GM18499 (cell line): Measurements from ENCODE around the gene RTN4R.
"Not testable (repeated sequence)": the region's sequence is repeated elsewhere in the genome, so short reads cannot be mapped to it uniquely, and the experiment has no call there.

Source experiments
- ATAC-seq: cut with Tn5 transposase; IDR thresholded peaks from one replicate; pipeline ENCODE4 v1.9.1; 2021; ENCODE audit warnings: moderate number of reproducible peaks; ENCODE audit not compliant: insufficient read depth, unreplicated experiment

The RTN4R gene

GRCh38 chr22:20268279-20269012 is at the start of gene RTN4R:
TSS of gene RTN4R (minus strand) at chr22:20268318. CDS start at chr22:20268092, 226 bp downstream.
- no peak for ATAC-seq

GRCh38 chr22:20317402-20318042 is 49.4 kb upstream of the RTN4R start:
- ATAC-seq = not testable (repeated sequence)

DNA sequence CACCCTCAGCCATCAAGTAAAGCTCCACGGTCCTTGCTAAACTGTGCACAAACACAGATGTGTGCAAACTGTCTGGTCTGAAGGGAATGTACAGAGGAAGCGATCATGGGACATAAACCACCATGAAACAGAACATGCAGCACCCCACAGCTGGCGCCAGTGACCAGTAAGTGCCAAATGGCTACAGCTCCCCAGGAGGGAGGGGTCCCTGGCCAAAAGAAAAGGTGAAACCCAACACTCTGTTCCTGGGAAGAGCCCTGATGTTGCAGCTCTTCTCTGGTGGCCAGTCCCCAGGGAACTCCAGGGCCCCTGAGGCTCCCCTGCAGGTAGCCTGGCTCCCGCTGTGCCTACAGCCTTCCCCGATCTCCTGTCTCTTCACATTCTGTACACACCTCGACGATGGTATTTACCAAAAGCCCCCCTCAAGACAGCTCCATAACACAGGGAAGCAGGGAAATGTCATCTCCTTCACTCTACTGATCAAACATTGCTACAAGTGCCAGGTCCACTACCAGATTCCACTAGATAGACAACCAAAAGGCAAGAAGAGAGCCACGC is 48.8 kb upstream of the RTN4R start:
- ATAC-seq = no peak

DNA sequence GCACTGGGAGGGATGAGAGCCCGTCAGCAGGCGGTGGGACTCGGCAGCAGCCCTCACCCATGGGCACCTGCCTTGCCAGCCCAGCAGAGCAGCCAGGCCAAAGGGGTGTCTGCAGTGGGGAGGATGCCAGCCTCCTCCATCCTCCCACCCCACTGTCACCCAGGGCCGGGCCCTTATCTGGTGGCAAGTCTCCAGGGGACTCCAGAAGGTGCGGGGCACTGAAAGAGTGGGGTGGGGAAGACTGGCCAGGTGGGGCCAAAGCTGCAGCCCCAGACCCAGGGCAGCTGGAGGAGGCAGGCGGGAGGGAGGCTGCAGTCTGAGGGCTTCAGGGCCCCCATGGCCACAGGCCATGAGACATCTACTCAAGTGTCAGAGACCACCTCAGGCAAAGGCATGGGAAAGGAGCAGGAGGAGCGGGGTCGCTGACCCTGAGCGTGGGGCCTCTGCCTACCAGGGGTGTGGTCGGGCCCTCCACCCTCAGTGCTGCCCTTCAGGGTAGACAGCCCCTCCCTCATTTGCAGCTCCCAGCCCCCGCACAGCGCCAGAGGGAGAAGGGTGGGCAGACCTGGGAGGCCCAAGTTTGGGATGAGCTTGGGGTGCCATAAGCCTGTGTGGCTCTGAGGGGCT is 48.2 kb upstream of the RTN4R start:
- no peak for ATAC-seq

DNA sequence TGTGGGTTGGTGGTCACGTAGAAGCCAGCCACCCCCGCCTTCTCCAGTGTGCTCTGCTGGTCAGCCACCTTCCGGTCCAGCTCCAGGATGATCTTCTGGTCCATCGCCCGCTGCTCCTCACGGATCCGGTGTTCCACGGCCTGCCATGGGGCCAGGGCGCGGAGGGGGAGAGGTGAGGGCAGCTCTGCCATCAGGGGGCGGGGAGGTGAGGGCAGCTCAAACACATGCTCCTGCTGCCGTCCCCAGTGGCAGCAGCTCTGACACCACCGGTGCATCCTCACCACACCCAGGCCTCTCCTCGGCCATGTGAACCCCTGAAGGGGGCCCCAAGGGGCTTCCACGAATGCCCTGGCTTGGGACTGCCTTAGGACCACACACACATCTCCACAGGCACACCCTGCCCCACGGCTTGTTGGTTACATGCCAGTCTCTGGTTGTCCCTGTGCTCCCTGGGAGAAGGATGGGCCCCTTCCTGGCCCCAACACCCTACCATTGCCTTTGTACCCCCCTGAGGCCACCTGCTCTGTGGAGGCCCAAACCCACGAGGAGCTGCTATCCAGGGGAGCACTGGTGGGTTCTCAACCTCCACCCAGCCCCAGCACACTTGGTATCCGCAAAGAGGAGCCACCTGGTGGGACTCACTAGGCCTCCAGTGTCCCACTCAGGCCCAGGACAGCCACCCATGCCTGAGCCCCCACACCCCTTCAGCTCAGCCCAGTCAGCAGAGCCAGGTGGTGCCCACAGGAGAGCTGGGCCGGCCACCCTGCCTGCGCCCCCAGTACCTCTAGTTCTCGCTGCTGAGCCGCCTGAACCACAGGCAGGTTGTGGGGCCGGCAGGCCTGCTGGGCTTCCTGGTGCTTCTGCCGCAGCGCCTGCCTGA is 47.5 kb upstream of the RTN4R start:
- no peak for ATAC-seq

GRCh38 chr22:20314741-20315336 is 46.7 kb upstream of the RTN4R start:
- not testable (repeated sequence) for ATAC-seq

DNA sequence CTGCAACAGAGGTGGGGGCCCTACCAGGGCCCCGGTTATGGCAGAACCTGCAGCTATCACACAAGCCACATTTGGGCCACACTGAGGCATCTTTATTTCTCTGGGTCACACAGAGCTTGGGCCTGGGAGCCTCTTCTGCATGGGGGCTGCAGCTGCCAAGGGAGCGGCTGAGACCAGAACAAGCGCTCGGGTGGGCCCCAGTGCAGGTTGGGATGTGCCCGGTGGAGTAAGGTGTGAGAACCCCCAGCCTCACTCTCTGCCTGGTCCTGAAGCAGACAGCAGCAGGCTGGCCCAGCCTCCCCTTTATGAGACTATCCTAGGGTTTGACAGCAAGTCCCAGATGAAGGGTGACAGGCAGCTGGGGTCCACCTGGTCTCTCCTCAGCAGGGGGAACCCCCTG is 46.1 kb upstream of the RTN4R start:
- not testable (repeated sequence) for ATAC-seq

DNA sequence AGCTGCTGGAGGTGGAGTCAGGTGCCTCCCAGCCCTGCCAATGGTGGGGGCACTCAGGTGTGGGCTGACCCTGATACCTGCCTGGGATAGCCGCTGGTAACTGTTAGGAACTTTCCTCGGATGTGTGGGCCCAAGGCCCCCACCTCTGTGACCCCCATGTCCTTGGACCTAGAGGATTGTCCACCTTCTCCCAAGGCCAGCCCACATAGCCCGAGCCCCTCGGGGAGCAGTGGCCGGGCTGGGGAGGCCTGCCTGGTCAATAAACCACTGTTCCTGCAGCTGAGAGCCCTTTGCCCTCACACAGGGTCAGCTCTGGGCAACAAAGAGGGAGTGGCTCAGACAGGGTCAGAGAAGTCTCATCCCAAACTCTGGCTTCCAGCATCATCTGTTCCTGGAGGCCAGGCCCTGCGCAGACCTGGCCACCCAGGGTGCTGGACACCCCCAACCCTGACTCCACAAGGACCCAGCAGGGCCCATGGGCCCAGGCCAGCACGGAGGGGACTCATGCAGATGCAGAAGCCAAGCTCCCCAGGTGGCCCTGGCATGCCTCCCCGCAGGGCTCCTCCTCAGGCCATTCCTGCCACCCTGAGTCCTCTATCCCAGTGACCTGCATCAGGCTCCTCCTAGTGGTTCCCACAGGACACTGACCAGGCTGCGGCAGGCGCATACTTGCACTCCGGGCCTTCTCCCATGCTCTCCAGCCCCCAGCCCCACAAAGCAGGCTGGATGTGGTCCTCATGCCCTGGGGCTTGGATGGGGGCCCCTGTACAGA is 45.4 kb upstream of the RTN4R start:
- not testable (repeated sequence) for ATAC-seq

GRCh38 chr22:20312396-20313191 is 44.5 kb upstream of the RTN4R start:
- no peak for ATAC-seq

DNA sequence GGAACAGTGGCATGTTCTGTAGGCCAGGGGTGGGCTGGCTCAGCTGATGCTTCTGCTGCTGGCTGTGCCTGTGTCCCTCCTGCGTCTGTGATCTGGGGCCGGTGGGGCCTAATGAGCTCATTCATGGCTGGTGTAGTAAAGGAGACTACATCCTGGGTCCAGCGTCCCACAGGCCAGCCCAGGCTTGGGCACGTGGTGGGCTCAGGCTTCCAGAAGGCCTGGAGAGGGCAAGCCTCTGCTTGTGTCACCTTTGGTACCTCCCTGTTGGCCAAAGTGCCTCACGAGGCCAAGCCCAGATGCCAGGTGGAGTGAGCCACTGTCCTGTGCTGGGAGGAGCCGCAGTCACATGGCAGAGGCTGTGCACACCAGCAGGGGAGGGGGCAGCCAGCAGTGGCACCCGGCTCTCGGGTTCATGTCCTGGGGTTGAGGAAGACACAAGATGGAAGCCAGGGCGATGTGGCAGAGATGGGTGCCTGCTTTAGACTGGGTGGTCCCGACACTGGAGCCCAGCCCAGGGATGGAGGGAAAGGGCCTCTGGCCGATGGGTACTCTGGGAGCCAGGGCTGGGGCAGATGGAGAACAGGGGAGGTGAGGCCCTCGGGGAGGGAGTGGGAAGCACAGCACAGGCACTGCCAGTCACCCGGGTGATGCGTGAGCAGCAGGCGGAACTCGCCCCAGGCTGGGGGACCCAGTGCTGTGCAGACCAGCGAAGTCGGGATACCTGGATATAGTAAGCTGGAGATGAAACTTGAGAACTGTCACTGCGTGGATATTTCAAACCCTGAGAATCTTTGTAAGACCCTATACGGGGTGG is 43.3 kb upstream of the RTN4R start:
- not testable (repeated sequence) for ATAC-seq

DNA sequence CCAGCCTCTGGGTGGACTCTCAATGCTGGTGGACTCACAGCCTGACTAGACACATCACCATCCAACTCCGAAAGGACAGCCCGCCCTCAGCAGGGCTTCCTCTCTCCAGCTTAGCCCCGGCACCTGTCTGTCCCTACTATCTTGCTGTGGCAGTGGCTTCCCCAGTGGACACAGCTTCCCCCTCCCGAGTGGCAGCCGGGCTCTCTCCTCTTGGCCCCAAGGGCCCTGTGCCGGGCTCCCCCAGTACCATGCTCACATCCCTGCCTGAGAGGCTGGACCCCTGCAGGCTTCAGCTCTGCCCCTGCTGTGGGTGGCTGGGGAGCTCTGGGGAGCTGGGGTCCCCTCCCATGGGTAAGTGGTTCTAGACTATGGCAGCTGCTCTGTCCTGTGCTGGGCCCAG is 42.7 kb upstream of the RTN4R start:
- not testable (repeated sequence) for ATAC-seq

DNA sequence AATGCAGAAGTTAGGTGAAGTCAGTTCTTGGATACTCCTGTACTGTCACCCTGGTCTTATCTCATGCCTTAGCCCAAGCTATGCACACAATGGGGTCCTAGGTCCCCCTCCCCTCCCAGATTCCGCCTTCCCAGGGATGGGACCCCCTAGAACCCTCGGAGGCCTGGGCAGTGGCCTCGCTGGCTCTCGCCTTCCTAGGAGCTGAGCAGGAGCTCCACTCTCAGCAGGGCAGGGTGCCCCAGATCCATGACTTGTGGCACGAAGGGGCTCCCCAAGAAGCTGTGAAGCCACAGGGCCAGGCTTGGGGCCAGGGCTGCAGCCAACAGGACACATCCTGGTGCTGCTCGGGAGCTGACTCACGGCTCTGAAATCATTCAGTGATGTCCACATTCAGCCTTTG is 42.1 kb upstream of the RTN4R start:
- not testable (repeated sequence) for ATAC-seq

DNA sequence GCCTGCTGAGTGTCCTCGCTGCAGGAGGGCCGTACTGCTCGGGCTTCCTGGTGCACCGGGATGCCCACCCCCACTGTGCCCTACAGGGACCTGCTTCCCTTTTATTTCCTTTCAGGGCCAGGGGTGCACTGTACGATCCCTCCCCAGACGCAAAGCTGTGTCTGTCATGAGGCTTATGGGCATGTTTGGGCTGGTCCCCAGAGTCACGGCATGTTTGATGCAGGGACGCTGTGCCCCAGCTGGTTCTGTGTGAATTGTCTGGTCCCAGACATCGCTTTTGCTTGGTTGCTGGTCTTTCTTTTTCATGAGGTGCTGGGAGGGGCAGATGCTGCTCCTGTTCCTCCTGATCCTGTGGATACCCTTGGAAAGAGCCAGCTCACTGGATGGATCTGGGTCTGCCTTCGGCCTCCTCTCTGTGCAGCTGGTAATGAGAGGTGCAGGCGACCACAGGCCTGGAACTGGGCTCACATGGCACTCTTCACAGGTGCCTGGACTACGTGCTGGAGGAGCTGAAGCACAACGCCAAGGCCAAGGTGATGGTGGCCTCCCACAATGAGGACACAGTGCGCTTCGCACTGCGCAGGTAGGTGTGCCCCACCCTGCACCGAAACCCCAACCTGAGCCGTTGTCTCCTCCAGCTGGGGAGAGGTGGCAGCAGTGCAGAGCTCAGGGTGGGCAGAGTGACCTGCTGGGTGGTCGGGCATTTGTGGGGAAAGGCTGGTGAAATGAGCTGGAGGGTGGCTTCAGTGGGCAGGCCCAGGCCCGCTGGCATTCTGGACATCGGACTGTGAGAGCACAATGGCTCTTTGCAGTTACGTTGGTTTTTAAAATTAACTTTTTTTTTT is 40.9 kb upstream of the RTN4R start:
- not testable (repeated sequence) for ATAC-seq

DNA sequence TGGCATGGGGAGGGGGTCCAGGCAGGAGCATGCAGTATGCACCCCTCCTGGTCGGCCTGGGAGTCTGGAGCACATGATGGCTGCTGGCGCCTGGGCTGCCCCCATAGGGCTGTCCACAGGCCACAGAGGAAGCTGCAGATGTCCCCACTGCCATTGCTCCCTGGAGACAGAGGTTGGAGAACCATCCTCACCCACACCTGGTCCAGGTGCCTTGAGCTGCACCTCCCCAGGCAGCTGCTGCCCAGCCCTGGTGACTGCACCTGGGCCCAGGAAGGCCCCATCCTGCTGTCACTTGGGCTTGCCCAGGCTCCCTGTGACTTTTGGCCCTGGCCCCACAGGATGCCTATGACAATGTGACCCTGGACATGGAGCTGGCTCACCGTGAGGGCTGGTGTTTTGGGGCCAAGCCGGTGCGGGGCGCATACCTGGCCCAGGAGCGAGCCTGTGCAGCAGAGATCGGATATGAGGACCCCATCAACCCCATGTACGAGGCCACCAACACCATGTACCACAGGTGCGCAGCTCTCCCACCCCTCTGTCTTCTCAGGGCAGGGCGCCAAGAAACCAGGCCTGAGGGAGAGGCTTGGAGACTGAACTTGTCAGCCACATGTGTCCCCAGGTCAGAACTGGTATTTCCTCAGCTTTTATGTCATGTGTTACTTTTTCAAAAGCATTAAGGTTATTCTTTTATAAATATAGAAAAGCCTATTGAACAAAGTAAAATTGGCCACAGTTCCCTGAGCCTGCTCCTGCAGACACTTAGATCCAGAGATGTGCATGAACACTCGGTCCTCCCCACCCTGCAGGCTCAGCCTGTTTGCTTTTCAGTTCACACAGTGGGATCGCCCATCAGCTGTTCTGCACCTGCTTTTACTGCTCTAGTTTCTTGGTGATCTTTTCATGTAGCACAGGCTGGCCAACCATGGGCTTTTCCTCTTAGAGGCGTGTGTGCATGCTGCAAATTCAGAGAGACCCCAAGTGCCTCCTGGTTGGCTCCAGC is 39.6 kb upstream of the RTN4R start:
- not testable (repeated sequence) for ATAC-seq
